A549 (cell line): ENCODE results near the gene CCNE1. TPM values are rescaled to one million over a fixed set of nuclear protein-coding genes. Genes with fewer than 3 reads are reported as not detected.
A peak's percentile ranks its signal among the peaks of the same experiment; 100 is the strongest.

Source experiments
- ATAC-seq, 2 experiments: fragments of 200-7000 bp in 1 of 2; fragments of >200 bp in 1 of 2; cut with Nextera tagmentation in 1 of 2; cut with Tn5 transposase in 1 of 2; 3 replicates each; pipeline versions ENCODE4 v1.8.0 to v1.9.1; 2018 to 2020; ENCODE audit warnings: mild to moderate bottlenecking in 1 of 2, moderate library complexity in 1 of 2
- CTCF ChIA-PET: fragments of 300-600 bp; sonication (Branson Sonifier 250); formaldehyde crosslinking; extraction: SDS; loops from one replicate; lab custom pipeline; 2021; ENCODE audit warnings: antibody characterized with exemption, inconsistent platforms; lab: Yijun Ruan, JAX
- POLR2A ChIA-PET: fragments of 350-600 bp; formaldehyde crosslinking; extraction: SDS; loops from one replicate; lab custom pipeline; 2021; ENCODE audit warnings: antibody characterized with exemption, inconsistent platforms; lab: Yijun Ruan, JAX
- DNase-seq, 2 experiments: peaks; one replicate each; pipeline versions ENCODE4 v3.0.0 to v3.0.0-alpha.2; 2011 to 2016; ENCODE audit warnings: low read depth in 1 of 2, low spot score in 1 of 2
- FAIRE-seq: peaks from 2 replicates; lab custom pipeline; 2011; peaks lifted over from hg19 to GRCh38; lab: Jason Lieb, UNC
- H3K27ac ChIP-seq, 2 experiments: fragments of >200 bp; sonication (Bioruptor Twin); formaldehyde crosslinking; 3 replicates each; pipeline ENCODE4 v1.5.1; 2016 to 2017
- H3K4me1 ChIP-seq: fragments of >200 bp; sonication (Bioruptor Twin); formaldehyde crosslinking; 3 replicates; pipeline ENCODE4 v1.6.1; 2016
- H3K4me2 ChIP-seq: fragments of >200 bp; sonication (Bioruptor Twin); formaldehyde crosslinking; 3 replicates; pipeline ENCODE4 v1.6.1; 2016
- H3K4me3 ChIP-seq: fragments of >200 bp; sonication (Bioruptor Twin); formaldehyde crosslinking; 3 replicates; pipeline ENCODE4 v1.5.1; 2016
- H3K9me3 ChIP-seq: fragments of >200 bp; sonication (Bioruptor Twin); formaldehyde crosslinking; 3 replicates; pipeline ENCODE4 v1.6.1; 2016
- ATOH8 ChIP-seq: fragments of 250-450 bp; sonication (Bioruptor Pico); IDR thresholded peaks from 2 replicates; pipeline ENCODE4 v1.5.0; 2020; ENCODE audit warnings: low read depth, mild to moderate bottlenecking, moderate library complexity
- BCL3 ChIP-seq: fragments of >200 bp; sonication (Bioruptor Twin); formaldehyde crosslinking; IDR thresholded peaks from 3 replicates; pipeline ENCODE4 v1.6.1; 2016
- CEBPB ChIP-seq, 2 experiments: fragments of >200 bp in 1 of 2; sonication (Bioruptor Twin) in 1 of 2; formaldehyde crosslinking in 1 of 2; IDR thresholded peaks; 2 replicates each; pipeline ENCODE4 v1.6.1; 2012 to 2016
- CHD2 ChIP-seq: fragments of 150-350 bp; IDR thresholded peaks from 2 replicates; pipeline ENCODE4 v1.6.1; 2014; ENCODE audit warnings: low read length; ENCODE audit not compliant: partially characterized antibody
- CTCF ChIP-seq: fragments of >200 bp; sonication (Bioruptor Twin); formaldehyde crosslinking; IDR thresholded peaks from 3 replicates; pipeline ENCODE4 v1.5.1; 2016
- E2F6 ChIP-seq: IDR thresholded peaks from 2 replicates; pipeline ENCODE4 v1.6.1; 2012; ENCODE audit warnings: low read depth, borderline replicate concordance
- FOSB ChIP-seq: fragments of 250-450 bp; sonication (Bioruptor Pico); IDR thresholded peaks from 2 replicates; pipeline ENCODE4 v1.5.0; 2020; ENCODE audit warnings: mild to moderate bottlenecking, moderate library complexity
- FOXS1 ChIP-seq: fragments of 250-450 bp; sonication (Bioruptor Pico); IDR thresholded peaks from 2 replicates; pipeline ENCODE4 v1.5.0; 2020; ENCODE audit warnings: mild to moderate bottlenecking, moderate library complexity
- HDAC2 ChIP-seq: fragments of 200-600 bp; sonication (generic); IDR thresholded peaks from 2 replicates; pipeline ENCODE4 v1.6.1; 2016
- HEYL ChIP-seq: fragments of 250-450 bp; sonication (Bioruptor Pico); IDR thresholded peaks from 2 replicates; pipeline ENCODE4 v1.8.0; 2021; ENCODE audit warnings: mild to moderate bottlenecking, moderate library complexity
- HMGXB4 ChIP-seq: fragments of 250-450 bp; sonication (Bioruptor Pico); IDR thresholded peaks from 2 replicates; pipeline ENCODE4 v1.5.0; 2021; ENCODE audit warnings: mild to moderate bottlenecking, moderate library complexity, borderline replicate concordance
- HOXB5 ChIP-seq: fragments of 250-450 bp; sonication (Bioruptor Pico); IDR thresholded peaks from 2 replicates; pipeline ENCODE4 v1.5.0; 2020; ENCODE audit warnings: mild to moderate bottlenecking, moderate library complexity
- KDM1A ChIP-seq: fragments of 200-600 bp; sonication (generic); IDR thresholded peaks from 2 replicates; pipeline ENCODE4 v1.6.1; 2016; ENCODE audit warnings: low read depth, mild to moderate bottlenecking
- MAZ ChIP-seq: fragments of 150-350 bp; IDR thresholded peaks from 2 replicates; pipeline ENCODE4 v1.6.1; 2014; ENCODE audit warnings: antibody characterized with exemption, low read depth, low read length, borderline replicate concordance
- PHF8 ChIP-seq: fragments of 200-600 bp; sonication (generic); IDR thresholded peaks from 2 replicates; pipeline ENCODE4 v1.6.1; 2016; ENCODE audit warnings: low read depth, mild to moderate bottlenecking, antibody characterized with exemption, moderate library complexity, borderline replicate concordance
- RAD21 ChIP-seq, 2 experiments: fragments of >200 bp in 1 of 2; sonication (Bioruptor Twin) in 1 of 2; formaldehyde crosslinking in 1 of 2; IDR thresholded peaks in 1 of 2; conservative IDR thresholded peaks in 1 of 2; 2 replicates in 1 of 2; 3 replicates in 1 of 2; pipeline ENCODE4 v1.6.1; 2012 to 2018; ENCODE audit warnings: inconsistent platforms in 1 of 2
- RCOR1 ChIP-seq: fragments of 150-350 bp; IDR thresholded peaks from 2 replicates; pipeline ENCODE4 v1.6.1; 2014; ENCODE audit warnings: antibody characterized with exemption, low read length, low read depth
- RFX5 ChIP-seq: fragments of 450-650 bp; IDR thresholded peaks from 2 replicates; pipeline ENCODE4 v1.7.1; 2014; ENCODE audit warnings: antibody characterized with exemption, mild to moderate bottlenecking, moderate library complexity
- RNF2 ChIP-seq: fragments of 200-600 bp; sonication (generic); IDR thresholded peaks from 2 replicates; pipeline ENCODE4 v1.6.1; 2016; ENCODE audit warnings: low read depth, mild to moderate bottlenecking, antibody characterized with exemption, moderate library complexity, borderline replicate concordance
- SMC3 ChIP-seq: fragments of >200 bp; sonication (Bioruptor Twin); formaldehyde crosslinking; IDR thresholded peaks from 3 replicates; pipeline ENCODE4 v1.6.1; 2018; ENCODE audit warnings: inconsistent platforms
- TP53 ChIP-seq: fragments of 250-450 bp; sonication (Bioruptor Pico); IDR thresholded peaks from 2 replicates; pipeline ENCODE4 v1.5.0; 2021; ENCODE audit warnings: mild to moderate bottlenecking, moderate library complexity
- ZC3H11A ChIP-seq: fragments of 450-650 bp; IDR thresholded peaks from 2 replicates; pipeline ENCODE4 v1.6.1; 2014; ENCODE audit warnings: antibody characterized with exemption, mild to moderate bottlenecking
- ZSCAN20 ChIP-seq: fragments of 250-450 bp; sonication (Bioruptor Pico); IDR thresholded peaks from 2 replicates; pipeline ENCODE4 v1.8.0; 2022; ENCODE audit warnings: mild to moderate bottlenecking, moderate library complexity
- WGBS: methylation state at CpG from one replicate; pipeline ENCODE4 v1.1.6; 2017; ENCODE audit errors: missing lambda C conversion rate; 5-methylcytosine and 5-hydroxymethylcytosine counted together
- polyA plus RNA-seq, 4 experiments: library from polyadenylated mRNA; depleted of rRNA in 3 of 4; stranded (reverse); fragments of >200 nt; fragmentation: RNase III in 1 of 4; extraction: RNeasy Plus Mini Kit Qiagen cat#74134 plus additional on column Dnase treatment in 1 of 4; gene quantifications; 2 replicates in 3 of 4; 3 replicates in 1 of 4; pipeline ENCODE4 v1.2.3, GENCODE V29; 2011 to 2017

CCNE1 gene
- polyA plus RNA-seq, 2 of the 4 experiments (the other 2 are of a cell fraction): 18.3 to 25.2 TPM

- ChIA-PET POLR2A (interaction anchor here (1.1 kb wide), 1 partner anchor 34 kb away, joined by 5 read pairs; no protein-coding TSS in a partner anchor), CTCF (interaction anchor here (1.0 to 5.0 kb wide), 5 partner anchors 11 to 94 kb away, joined by 4 to 31 read pairs (median 6); no protein-coding TSS in a partner anchor)
- Histone ChIP-seq H3K27ac (peak overlapping the region; percentile 88 to 90; a peak in 5 of 6 replicates), H3K4me2 (peak overlapping the region; percentile 90), H3K9me3 (no peaks in the 10 kb centered on the region), H3K4me1 (peaks cover 19% of the 10 kb centered on the region), H3K4me3 (peak overlapping the region; percentile 96; the same call in 1 of the 3 replicates)
- TF ChIP-seq RCOR1: no peak
- TF ChIP-seq SMC3: no peak
- TF ChIP-seq ZSCAN20: no peak
- no peak for TF ChIP-seq KDM1A
- no peak for TF ChIP-seq FOSB (CRISPR knock-in tag)
- no peak for TF ChIP-seq HDAC2
- no peak for TF ChIP-seq TP53
- no peak for TF ChIP-seq MAZ
- no peak for TF ChIP-seq BCL3
- no peak for TF ChIP-seq ATOH8 (CRISPR knock-in tag)
- TF ChIP-seq ZC3H11A: no peak
- no peak for TF ChIP-seq RNF2
- no peak for TF ChIP-seq HMGXB4 (CRISPR knock-in tag)
- ATAC-seq: 0 out of 6 replicates have a peak, but pooled peaks of 1 of the 2 experiments have one; percentile 1
- peak; percentile 54 for FAIRE-seq
- WGBS: 87% methylated on average over 4 of the region's 4 CpGs
- peak in 1 of 2 experiments; percentile 47 for DNase-seq
These were observed 1.3 kb upstream of the CCNE1 start for GRCh38 chr19:29810504-29810871.

- Histone ChIP-seq H3K4me2 (peak overlapping the region; percentile 89), H3K4me3 (peak overlapping the region; percentile 96), H3K27ac (peak overlapping the region; percentile 76 to 90), H3K9me3 (no peaks in the 10 kb centered on the region), H3K4me1 (peaks cover 13% of the 10 kb centered on the region)
- DNase-seq: no peak
- CTCF ChIA-PET: interaction anchor here (0.9 to 2.0 kb wide), 6 partner anchors 20 to 130 kb away, joined by 3 to 9 read pairs (median 4); partner anchors contain the start of gene URI1
- TF ChIP-seq RFX5 (no peak), CTCF (no peak), HEYL (CRISPR knock-in tag) (no peak), CEBPB (IDR thresholded peaks at IDR 0.05) (no peak), TP53 (no peak), RAD21 (conservative IDR thresholded peaks at IDR 0.05 in 1 of 2, IDR thresholded peaks at IDR 0.05 in 1 of 2) (no peak), FOXS1 (CRISPR knock-in tag) (no peak), ZC3H11A (no peak), CHD2 (no peak), FOSB (CRISPR knock-in tag) (no peak), E2F6 (no peak), PHF8 (peak; percentile 29; the same call in 1 of the 2 replicates), BCL3 (0 out of 3 replicates have a peak, but pooled peaks have one; percentile 40), SMC3 (no peak), HOXB5 (no peak)
- FAIRE-seq: no peak
- POLR2A ChIA-PET: no interaction called here
- 20% methylated on average over 26 of the region's 104 CpGs for WGBS
- peak; percentile 16 to 52 for ATAC-seq
These were observed 489 bp downstream of the CCNE1 start for GRCh38 chr19:29812080-29812880.
